Activated naive CD8-positive, alpha-beta T cell treated with anti-CD3 and anti-CD28 coated beads, Interleukin-2, amount 50 U/mL, for 24 hours (primary cell): ENCODE data around the gene ZNF746.
"Not testable (repeated sequence)": the region's sequence is repeated elsewhere in the genome, so short reads cannot be mapped to it uniquely, and the experiment has no call there.

Experiments used
- ATAC-seq: fragments of 150-1000 bp; cut with Tn5 transposase; one replicate; pipeline ENCODE4 v1.10.0; 2021
- DNase-seq: peaks from one replicate; pipeline ENCODE4 v3.0.0; 2021
- H3K27ac Mint-ChIP-seq: one replicate; pipeline ENCODE4 v1.8.0; 2021; ENCODE audit warnings: mild to moderate bottlenecking, mixed read lengths
- H3K27me3 Mint-ChIP-seq: one replicate; pipeline ENCODE4 v1.8.0; 2021; ENCODE audit warnings: mixed read lengths
- H3K36me3 Mint-ChIP-seq: one replicate; pipeline ENCODE4 v1.8.0; 2021; ENCODE audit warnings: low read depth, mixed read lengths
- H3K4me1 Mint-ChIP-seq: one replicate; pipeline ENCODE4 v1.8.0; 2021; ENCODE audit warnings: mixed read lengths
- H3K4me3 Mint-ChIP-seq: one replicate; pipeline ENCODE4 v1.8.0; 2021; ENCODE audit warnings: mild to moderate bottlenecking, moderate library complexity, mixed read lengths
- H3K9me3 Mint-ChIP-seq: one replicate; pipeline ENCODE4 v1.8.0; 2021; ENCODE audit warnings: mixed read lengths

The ZNF746 gene

GRCh38 chr7:149498811-149499210 is 1.2 kb upstream of the ZNF746 start:
- DNase-seq (no peak), ATAC-seq (no peak)
- H3K4me3 Mint-ChIP-seq, result no peak overlapping the region
- H3K36me3 Mint-ChIP-seq, result peaks cover 6% of the 10 kb centered on the region
- H3K9me3 Mint-ChIP-seq, result no peaks in the 10 kb centered on the region
- peaks cover 2% of the 10 kb centered on the region for H3K27me3 Mint-ChIP-seq
- H3K27ac Mint-ChIP-seq, result no peak overlapping the region
- H3K4me1 Mint-ChIP-seq, result peaks cover 33% of the 10 kb centered on the region

DNA sequence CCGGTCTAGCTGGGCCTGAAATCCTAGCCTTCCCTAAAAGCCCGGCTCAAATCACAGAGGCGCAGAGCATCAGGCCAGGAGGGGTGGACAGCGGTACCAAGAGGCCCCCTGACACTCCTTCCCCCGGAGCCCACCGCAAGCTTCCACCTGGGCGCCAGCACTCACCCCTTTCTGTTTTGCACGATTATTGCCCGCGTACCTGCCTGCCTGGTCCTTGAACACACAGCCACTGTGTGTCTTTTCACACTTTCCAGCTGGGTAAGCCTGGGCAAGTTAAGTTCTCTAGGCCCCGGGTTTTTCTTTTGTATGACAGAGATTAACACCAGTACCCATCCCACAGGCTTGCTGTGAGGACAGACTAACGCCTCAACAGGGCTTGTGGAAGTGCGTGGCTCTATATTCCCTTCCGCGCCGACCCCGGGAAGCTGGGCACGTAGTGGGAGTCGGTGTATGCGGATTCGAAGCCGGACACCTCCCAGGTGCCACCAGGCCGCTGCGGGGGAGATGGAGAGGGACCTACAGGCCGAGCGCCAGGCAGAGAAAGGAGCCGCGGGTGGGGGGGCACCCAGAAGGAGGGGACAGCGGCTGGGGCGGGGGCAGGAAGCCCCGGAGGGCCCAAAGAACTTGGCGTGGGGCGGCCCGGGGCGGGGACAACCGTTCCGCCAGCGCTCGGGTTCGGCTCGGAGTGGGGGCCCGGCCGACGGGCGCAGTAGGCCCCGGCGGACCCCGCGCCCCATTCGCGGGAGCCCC is 792 bp downstream of the ZNF746 start:
- peaks cover 35% of the 10 kb centered on the region for H3K4me1 Mint-ChIP-seq
- no peaks in the 10 kb centered on the region for H3K9me3 Mint-ChIP-seq
- ATAC-seq (peak; percentile 16), DNase-seq (peak; percentile 59)
- peak overlapping the region; percentile 93 for H3K4me3 Mint-ChIP-seq
- peaks cover 17% of the 10 kb centered on the region for H3K36me3 Mint-ChIP-seq
- H3K27me3 Mint-ChIP-seq, result no peaks in the 10 kb centered on the region
- H3K27ac Mint-ChIP-seq, result peak overlapping the region; percentile 92

DNA sequence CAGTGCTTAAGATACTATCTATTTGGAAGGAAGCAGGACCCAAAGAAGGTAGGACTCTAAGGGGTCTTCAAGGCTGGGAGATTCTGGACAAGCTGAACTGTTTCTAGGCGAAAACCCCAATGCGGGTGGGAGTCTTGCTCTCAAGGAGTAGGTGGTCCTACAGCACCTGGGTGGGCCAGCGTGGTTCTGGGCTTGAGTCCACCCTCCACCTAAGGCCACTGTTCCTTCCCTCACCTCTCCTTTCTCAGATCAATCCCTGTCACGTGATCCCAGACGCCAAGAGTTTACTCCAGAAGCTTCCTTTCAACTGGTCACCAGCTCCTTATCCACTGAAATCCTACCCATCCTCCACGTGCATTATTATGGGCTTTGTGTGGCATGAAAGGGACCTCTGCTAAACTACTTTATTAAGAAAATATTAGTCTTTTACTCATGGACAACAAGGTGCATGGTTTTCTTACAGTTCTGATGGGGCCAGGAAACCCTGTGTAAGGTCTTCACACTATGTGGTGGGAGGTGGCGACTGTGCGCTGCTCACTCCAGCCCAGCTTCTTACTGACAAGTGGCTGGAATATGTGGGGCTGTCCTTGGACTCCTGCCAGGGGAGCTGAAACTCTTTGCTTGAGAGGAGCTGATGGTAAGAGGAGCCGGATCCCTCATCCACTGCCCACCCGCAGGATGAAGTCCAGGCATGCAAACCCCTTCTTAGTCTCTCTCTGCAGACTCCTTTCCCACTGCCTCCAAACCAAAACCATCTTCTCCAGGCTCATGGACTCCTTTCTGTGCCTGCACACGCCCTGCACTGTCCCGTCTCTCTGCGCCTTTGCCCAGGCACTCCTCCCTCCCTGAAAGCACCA is 1.6 kb downstream of the ZNF746 start:
- ATAC-seq (no peak), DNase-seq (no peak)
- peaks cover 35% of the 10 kb centered on the region for H3K4me1 Mint-ChIP-seq
- H3K27me3 Mint-ChIP-seq, result no peaks in the 10 kb centered on the region
- H3K4me3 Mint-ChIP-seq, result peak overlapping the region; percentile 93
- no peak overlapping the region for H3K27ac Mint-ChIP-seq
- H3K36me3 Mint-ChIP-seq, result peaks cover 22% of the 10 kb centered on the region
- H3K9me3 Mint-ChIP-seq, result no peaks in the 10 kb centered on the region

DNA sequence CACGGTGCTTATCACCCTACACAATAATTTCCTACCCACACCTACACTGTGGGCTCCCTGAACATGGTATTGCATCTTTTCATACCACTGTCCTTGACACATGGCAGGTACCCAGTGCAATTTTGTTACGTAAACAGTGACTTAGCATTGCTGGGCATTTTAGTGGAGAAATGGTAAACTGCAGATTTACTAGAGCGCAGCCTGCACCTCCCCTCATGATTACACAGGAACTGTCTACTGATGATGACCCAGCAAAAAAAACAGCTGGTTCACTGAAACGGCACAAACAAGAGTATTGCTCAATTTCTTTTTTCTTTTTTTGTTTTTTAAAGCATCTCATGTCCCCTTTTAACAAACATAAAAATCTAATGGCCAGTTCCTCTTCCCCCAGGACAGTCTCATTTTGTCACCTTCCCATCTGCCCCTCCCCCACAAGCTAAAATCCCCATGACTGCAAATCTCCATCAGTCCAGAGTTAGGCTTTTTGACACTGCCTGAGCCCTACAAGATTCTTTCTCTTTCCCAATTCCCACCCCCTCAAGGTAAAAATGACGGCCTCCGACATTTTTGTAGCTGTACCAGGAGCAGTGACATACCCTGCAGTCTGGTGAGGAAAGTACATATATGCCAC is 2.8 kb downstream of the ZNF746 start:
- no peaks in the 10 kb centered on the region for H3K27me3 Mint-ChIP-seq
- ATAC-seq, result no peak
- H3K36me3 Mint-ChIP-seq, result peaks cover 31% of the 10 kb centered on the region
- H3K4me3 Mint-ChIP-seq, result no peak overlapping the region
- DNase-seq, result no peak
- H3K9me3 Mint-ChIP-seq, result no peaks in the 10 kb centered on the region
- H3K4me1 Mint-ChIP-seq, result peaks cover 30% of the 10 kb centered on the region
- peak overlapping the region; percentile 40 for H3K27ac Mint-ChIP-seq

GRCh38 chr7:149493975-149494374 is 3.6 kb downstream of the ZNF746 start:
- not testable (repeated sequence) for ATAC-seq, H3K27ac Mint-ChIP-seq, H3K4me3 Mint-ChIP-seq, H3K9me3 Mint-ChIP-seq, H3K27me3 Mint-ChIP-seq, DNase-seq
- H3K4me1 Mint-ChIP-seq, result peaks cover 30% of the 10 kb centered on the region
- H3K36me3 Mint-ChIP-seq, result peaks cover 38% of the 10 kb centered on the region

- Mint-ChIP-seq H3K27me3 (no peaks in the 10 kb centered on the region), H3K36me3 (peaks cover 42% of the 10 kb centered on the region)
Observed at GRCh38 chr7:149493366-149493765, 4.2 kb downstream of the ZNF746 start.

GRCh38 chr7:149490083-149490760 is 7.4 kb downstream of the ZNF746 start:
- Mint-ChIP-seq H3K27ac (no peak overlapping the region), H3K4me1 (peaks cover 12% of the 10 kb centered on the region), H3K36me3 (peaks cover 65% of the 10 kb centered on the region), H3K9me3 (no peaks in the 10 kb centered on the region), H3K27me3 (no peaks in the 10 kb centered on the region), H3K4me3 (no peak overlapping the region)
- ATAC-seq, result no peak
- DNase-seq, result no peak

More at GRCh38 chr7:149493366-149493765, 4.2 kb downstream of the ZNF746 start:
- Mint-ChIP-seq H3K9me3 (no peaks in the 10 kb centered on the region), H3K27ac (no peak overlapping the region), H3K4me3 (no peak overlapping the region), H3K4me1 (peaks cover 30% of the 10 kb centered on the region)
- no peak for ATAC-seq
- no peak for DNase-seq

DNA sequence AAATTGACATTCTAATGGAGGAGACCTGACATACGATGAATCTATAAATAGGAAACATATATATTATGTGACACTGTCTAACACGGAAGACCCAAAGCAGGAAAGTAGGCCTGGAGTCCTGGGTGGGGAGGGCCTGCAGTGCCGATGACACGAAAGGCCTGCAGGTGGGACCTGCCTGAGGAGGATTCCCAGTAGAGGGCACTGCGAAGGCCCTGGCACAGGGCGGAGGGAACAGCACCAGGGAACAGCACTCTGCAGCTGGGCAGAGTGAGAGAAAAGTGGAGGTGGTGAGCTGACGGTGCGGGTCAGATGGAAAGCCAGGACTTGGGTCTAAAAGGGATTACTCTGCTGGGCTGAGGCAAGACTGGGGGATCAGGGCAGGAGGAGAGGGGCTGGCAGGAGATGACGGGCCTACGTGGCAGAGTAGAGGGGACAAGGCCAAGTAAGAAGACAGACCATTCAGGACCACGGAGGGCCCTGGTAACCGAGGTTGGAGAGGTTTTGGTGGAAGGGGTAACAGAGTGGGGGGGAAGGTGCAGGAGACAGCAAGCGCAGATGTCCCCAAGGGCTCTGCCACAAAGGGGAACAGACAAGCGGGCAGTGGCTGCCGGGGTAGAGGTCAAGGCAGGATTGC is 8.1 kb downstream of the ZNF746 start:
- DNase-seq (no peak), ATAC-seq (peak; percentile 58)
- Mint-ChIP-seq H3K27ac (no peak overlapping the region), H3K9me3 (no peaks in the 10 kb centered on the region), H3K4me1 (peaks cover 5% of the 10 kb centered on the region), H3K27me3 (no peaks in the 10 kb centered on the region), H3K4me3 (no peak overlapping the region), H3K36me3 (peaks cover 65% of the 10 kb centered on the region)

GRCh38 chr7:149479568-149479967 is 18.0 kb downstream of the ZNF746 start:
- Mint-ChIP-seq H3K36me3 (peaks cover 41% of the 10 kb centered on the region), H3K27ac (no peak overlapping the region), H3K4me3 (no peak overlapping the region), H3K9me3 (peaks cover 7% of the 10 kb centered on the region), H3K27me3 (no peaks in the 10 kb centered on the region), H3K4me1 (no peaks in the 10 kb centered on the region)
- DNase-seq (no peak), ATAC-seq (no peak)

- ATAC-seq, result no peak
- Mint-ChIP-seq H3K27ac (no peak overlapping the region), H3K4me3 (no peak overlapping the region), H3K9me3 (peaks cover 7% of the 10 kb centered on the region), H3K27me3 (no peaks in the 10 kb centered on the region), H3K4me1 (no peaks in the 10 kb centered on the region), H3K36me3 (peaks cover 45% of the 10 kb centered on the region)
- DNase-seq, result no peak
Observed at GRCh38 chr7:149478754-149479153, 18.9 kb downstream of the ZNF746 start.

DNA sequence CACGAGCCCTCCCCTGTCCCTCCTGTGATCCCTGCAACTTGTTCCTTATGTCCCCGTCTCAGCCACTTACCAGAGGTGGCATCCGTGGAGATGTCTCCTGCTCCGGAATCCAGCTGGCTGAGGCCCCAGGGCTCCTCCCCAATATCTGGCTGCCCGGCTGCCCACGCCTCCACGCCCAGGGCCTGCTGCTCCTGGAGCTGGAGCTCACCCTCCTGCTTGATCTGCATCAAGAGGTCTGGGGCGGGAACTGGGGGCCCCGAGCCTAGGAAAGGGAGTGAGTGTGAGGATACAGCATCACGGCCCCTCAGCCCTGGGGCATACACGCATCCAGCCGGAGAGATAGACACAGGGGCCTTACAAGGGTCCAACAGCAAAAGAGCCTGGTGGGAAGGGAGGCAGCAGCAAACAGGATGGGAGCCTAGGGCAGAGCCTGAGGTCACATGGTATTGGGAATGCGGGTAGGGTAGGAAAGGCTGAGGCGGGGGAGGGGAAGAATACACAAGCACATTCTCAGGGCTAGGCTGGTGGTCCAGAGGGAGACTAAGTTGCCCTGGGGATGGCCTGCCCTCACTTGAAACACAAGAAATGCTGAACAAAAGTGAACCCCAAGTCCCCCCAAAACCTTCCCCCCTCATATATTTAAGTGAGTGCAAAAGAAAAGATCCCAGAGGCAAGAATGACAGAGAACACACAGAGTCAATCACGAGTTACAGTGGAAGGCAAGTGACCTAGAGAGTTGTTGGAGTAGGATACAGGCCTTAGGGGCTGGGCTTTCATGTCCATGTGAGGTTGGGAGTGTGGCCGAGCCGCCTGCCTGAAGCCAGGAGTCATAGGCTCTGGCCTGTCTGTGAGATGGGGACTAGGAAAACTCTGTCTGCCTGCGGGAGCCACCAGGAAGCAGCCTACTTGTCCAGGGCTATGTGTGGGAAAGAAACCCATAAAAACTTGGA is 19.8 kb downstream of the ZNF746 start:
- no peaks in the 10 kb centered on the region for H3K27me3 Mint-ChIP-seq
- H3K9me3 Mint-ChIP-seq, result peaks cover 7% of the 10 kb centered on the region
- ATAC-seq (no peak), DNase-seq (no peak)
- H3K4me1 Mint-ChIP-seq, result no peaks in the 10 kb centered on the region
- H3K36me3 Mint-ChIP-seq, result peaks cover 52% of the 10 kb centered on the region
- H3K27ac Mint-ChIP-seq, result no peak overlapping the region
- H3K4me3 Mint-ChIP-seq, result no peak overlapping the region

GRCh38 chr7:149476791-149477190 is 20.8 kb downstream of the ZNF746 start:
- no peaks in the 10 kb centered on the region for H3K4me1 Mint-ChIP-seq
- no peak overlapping the region for H3K4me3 Mint-ChIP-seq
- ATAC-seq (no peak), DNase-seq (no peak)
- H3K27ac Mint-ChIP-seq, result no peak overlapping the region
- H3K36me3 Mint-ChIP-seq, result peaks cover 56% of the 10 kb centered on the region
- no peaks in the 10 kb centered on the region for H3K27me3 Mint-ChIP-seq
- peaks cover 7% of the 10 kb centered on the region for H3K9me3 Mint-ChIP-seq
